Skeletal muscle tissue (tissue), 4 donors: ENCODE measurements around the gene SPHK1. TPM values are rescaled to one million over a fixed set of nuclear protein-coding genes. Genes with fewer than 3 reads are reported as not detected.
A peak's percentile ranks its signal among the peaks of the same experiment; 100 is the strongest.
"Not testable (repeated sequence)": the region's sequence is repeated elsewhere in the genome, so short reads cannot be mapped to it uniquely, and the experiment has no call there.

ENCODE experiments used
- H3K27ac ChIP-seq: one replicate; pipeline ENCODE4 v1.7.0; 2013; ENCODE audit warnings: mild to moderate bottlenecking, low read depth, low read length, inconsistent platforms
- H3K27me3 ChIP-seq, 3 donors: one replicate each; pipeline ENCODE4 v1.7.0; 2013; ENCODE audit warnings: low read length in 3 of 3; ENCODE audit not compliant: control insufficient read depth in 3 of 3, insufficient read depth in 3 of 3
- H3K36me3 ChIP-seq, 3 donors: one replicate each; pipeline ENCODE4 v1.7.0; 2013; ENCODE audit warnings: low read length in 3 of 3; ENCODE audit not compliant: control insufficient read depth in 3 of 3, insufficient read depth in 3 of 3
- H3K4me1 ChIP-seq, 3 donors: one replicate each; pipeline ENCODE4 v1.7.0; 2013; ENCODE audit warnings: low read length in 3 of 3, mild to moderate bottlenecking in 3 of 3; ENCODE audit not compliant: control insufficient read depth in 3 of 3, insufficient read depth in 3 of 3
- H3K4me3 ChIP-seq, 3 donors: one replicate each; pipeline ENCODE4 v1.7.0; 2013; ENCODE audit warnings: low read length in 3 of 3
- H3K9ac ChIP-seq, 3 donors: one replicate each; pipeline ENCODE4 v1.7.0; 2013; ENCODE audit warnings: low read length in 3 of 3, mild to moderate bottlenecking in 3 of 3, moderate library complexity in 2 of 3, low read depth in 1 of 3
- H3K9me3 ChIP-seq, 3 donors: one replicate each; pipeline ENCODE4 v1.7.0; 2013; ENCODE audit warnings: low read length in 3 of 3; ENCODE audit not compliant: control insufficient read depth in 3 of 3
- total RNA-seq: library from RNA; depleted of rRNA; stranded (reverse); fragments of >200 nt; gene quantifications from one replicate; pipeline ENCODE4 v1.2.3, GENCODE V29; 2014
- donor health status: Osteomylitis.

Gene SPHK1, protein sequence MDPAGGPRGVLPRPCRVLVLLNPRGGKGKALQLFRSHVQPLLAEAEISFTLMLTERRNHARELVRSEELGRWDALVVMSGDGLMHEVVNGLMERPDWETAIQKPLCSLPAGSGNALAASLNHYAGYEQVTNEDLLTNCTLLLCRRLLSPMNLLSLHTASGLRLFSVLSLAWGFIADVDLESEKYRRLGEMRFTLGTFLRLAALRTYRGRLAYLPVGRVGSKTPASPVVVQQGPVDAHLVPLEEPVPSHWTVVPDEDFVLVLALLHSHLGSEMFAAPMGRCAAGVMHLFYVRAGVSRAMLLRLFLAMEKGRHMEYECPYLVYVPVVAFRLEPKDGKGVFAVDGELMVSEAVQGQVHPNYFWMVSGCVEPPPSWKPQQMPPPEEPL
- 2.1 TPM for total RNA-seq

GRCh38 chr17:76384222-76384986, at the start of gene SPHK1:
Gene SPHK1, plus strand, starts transcription at chr17:76384609. Its CDS starts 1,036 bp downstream, at chr17:76385645.
- Histone ChIP-seq H3K4me1 (peaks cover 22 to 49% (median 31%) of the 10 kb centered on the region in 3 donors), H3K4me3 (peak within 1 kb of the TSS; percentile 48 to 73 (median 72)), H3K27me3 (peaks cover 0 to 14% (median 0%) of the 10 kb centered on the region in 3 donors), H3K9me3 (no peaks in the 10 kb centered on the region), H3K27ac (peak within 1 kb of the TSS; percentile 75), H3K36me3 (peaks cover 0 to 2% (median 0%) of the 10 kb centered on the region in 3 donors), H3K9ac (peak within 1 kb of the TSS; percentile 57 to 74 (median 62))

GRCh38 chr17:76335716-76336381, 48.6 kb upstream of the SPHK1 start:
- H3K36me3 ChIP-seq = peaks cover 0 to 6% (median 0%) of the 10 kb centered on the region in 3 donors
- no peak overlapping the region for H3K27ac ChIP-seq
- no peak overlapping the region for H3K9ac ChIP-seq
- no peak overlapping the region for H3K4me3 ChIP-seq
- peaks cover 6 to 8% (median 7%) of the 10 kb centered on the region in 3 donors for H3K4me1 ChIP-seq
- H3K27me3 ChIP-seq = no peaks in the 10 kb centered on the region
- no peaks in the 10 kb centered on the region for H3K9me3 ChIP-seq

GRCh38 chr17:76336756-76337412, 47.5 kb upstream of the SPHK1 start:
- Histone ChIP-seq H3K27ac (no peak overlapping the region), H3K27me3 (no peaks in the 10 kb centered on the region), H3K36me3 (peaks cover 1 to 7% (median 1%) of the 10 kb centered on the region in 3 donors), H3K4me1 (peaks cover 6 to 8% (median 7%) of the 10 kb centered on the region in 3 donors), H3K9ac (no peak overlapping the region), H3K4me3 (no peak overlapping the region), H3K9me3 (no peaks in the 10 kb centered on the region)

DNA sequence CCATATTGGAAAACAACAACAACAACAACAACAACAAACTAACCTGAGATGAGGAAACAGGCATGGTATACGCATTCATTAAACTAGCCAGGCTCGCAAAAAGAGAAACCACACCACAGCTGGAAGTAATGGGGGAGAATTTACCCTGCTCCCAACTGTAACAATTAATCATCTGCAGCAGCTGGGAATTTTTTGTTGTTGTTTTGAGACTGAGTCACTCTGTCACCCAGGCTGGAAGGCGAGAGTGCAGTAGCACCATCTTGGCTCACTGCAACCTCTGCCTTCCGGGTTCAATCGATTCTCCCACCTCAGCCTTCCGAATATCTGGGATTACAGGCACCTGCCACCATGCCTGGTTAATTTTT, 47.0 kb upstream of the SPHK1 start:
- Histone ChIP-seq H3K27me3 (no peaks in the 10 kb centered on the region), H3K4me1 (peaks cover 2 to 4% (median 3%) of the 10 kb centered on the region in 3 donors), H3K36me3 (peaks cover 4 to 8% (median 5%) of the 10 kb centered on the region in 3 donors), H3K27ac (no peak overlapping the region), H3K9me3 (no peaks in the 10 kb centered on the region), H3K9ac (peak overlapping the region in 1 of 3 donors; percentile 8), H3K4me3 (no peak overlapping the region)

DNA sequence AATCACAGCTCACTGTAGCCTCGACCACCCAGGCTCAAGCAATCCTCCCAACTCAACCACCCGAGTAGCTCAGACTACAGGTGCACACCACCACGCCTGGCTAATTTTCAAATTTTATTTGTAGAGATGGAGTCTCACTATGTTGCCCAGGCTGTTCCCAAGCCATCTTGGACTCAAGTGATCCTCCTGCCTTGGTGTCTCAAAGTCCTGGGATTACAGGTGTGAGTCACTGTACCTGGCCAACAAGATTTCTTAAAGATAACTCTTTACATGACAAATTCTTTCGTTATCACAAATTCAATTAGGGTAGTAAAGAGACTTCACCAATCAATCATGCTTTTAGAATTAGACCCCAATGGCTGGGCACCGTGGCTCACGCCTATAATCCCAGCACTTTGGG, 43.1 kb upstream of the SPHK1 start:
- H3K9ac ChIP-seq = no peak overlapping the region
- H3K4me3 ChIP-seq = no peak overlapping the region
- no peaks in the 10 kb centered on the region for H3K27me3 ChIP-seq
- no peak overlapping the region for H3K27ac ChIP-seq
- H3K9me3 ChIP-seq = no peaks in the 10 kb centered on the region
- no peaks in the 10 kb centered on the region for H3K4me1 ChIP-seq
- H3K36me3 ChIP-seq = peaks cover 17 to 24% (median 17%) of the 10 kb centered on the region in 3 donors

GRCh38 chr17:76343106-76343505, 41.3 kb upstream of the SPHK1 start:
- Histone ChIP-seq H3K36me3 (peaks cover 21 to 30% (median 24%) of the 10 kb centered on the region in 3 donors), H3K4me3 (no peak overlapping the region), H3K27me3 (no peaks in the 10 kb centered on the region), H3K27ac (no peak overlapping the region), H3K9ac (no peak overlapping the region), H3K9me3 (no peaks in the 10 kb centered on the region), H3K4me1 (no peaks in the 10 kb centered on the region)

GRCh38 chr17:76345377-76345974, 38.9 kb upstream of the SPHK1 start:
- Histone ChIP-seq H3K27ac (no peak overlapping the region), H3K36me3 (peaks cover 21 to 30% (median 24%) of the 10 kb centered on the region in 3 donors), H3K27me3 (no peaks in the 10 kb centered on the region), H3K9ac (no peak overlapping the region), H3K4me1 (no peaks in the 10 kb centered on the region), H3K4me3 (no peak overlapping the region), H3K9me3 (no peaks in the 10 kb centered on the region)

DNA sequence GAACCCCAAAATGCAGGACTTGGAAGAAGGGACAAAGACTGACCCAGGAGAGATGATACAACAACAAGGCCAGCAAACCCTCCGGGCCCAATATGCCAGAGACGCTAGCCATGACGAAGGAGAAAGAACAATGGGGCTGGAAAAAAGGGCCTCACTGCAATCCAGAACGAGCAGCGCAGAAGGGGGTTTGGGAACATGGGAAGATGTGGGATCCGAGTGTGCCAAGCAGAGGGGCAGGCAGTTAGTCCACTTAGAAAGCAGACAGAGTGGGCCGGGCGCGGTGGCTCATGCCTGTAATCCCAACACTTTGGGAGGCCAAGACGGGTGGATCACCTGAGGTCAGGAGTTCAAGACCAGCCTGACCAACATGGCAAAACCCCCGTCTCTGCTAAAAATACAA, 37.5 kb upstream of the SPHK1 start:
- peaks cover 19 to 29% (median 23%) of the 10 kb centered on the region in 3 donors for H3K36me3 ChIP-seq
- H3K27ac ChIP-seq, H3K4me3 ChIP-seq, H3K4me1 ChIP-seq, H3K9me3 ChIP-seq, H3K27me3 ChIP-seq, H3K9ac ChIP-seq: not testable (repeated sequence)

DNA sequence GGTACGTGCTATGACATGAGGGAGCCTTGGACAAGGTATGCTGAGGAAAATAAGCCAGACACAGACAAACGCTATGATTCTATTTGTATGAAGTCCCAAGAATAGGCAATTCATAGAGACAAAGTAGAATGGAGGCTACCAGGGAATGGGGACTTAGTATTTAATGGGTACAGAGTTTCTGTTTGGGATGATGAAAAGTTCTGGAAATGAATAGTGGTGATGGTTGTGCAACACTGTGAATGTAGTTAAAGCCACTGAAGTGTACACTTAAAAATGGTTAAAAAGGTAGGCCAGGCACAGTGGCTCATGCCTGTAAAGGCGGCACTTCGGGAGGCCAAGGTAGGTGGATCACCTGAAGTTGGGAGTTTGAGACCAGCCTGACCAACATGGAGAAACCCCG, 33.9 kb upstream of the SPHK1 start:
- no peaks in the 10 kb centered on the region for H3K27me3 ChIP-seq
- no peaks in the 10 kb centered on the region for H3K9me3 ChIP-seq
- H3K4me3 ChIP-seq = no peak overlapping the region
- H3K9ac ChIP-seq = no peak overlapping the region
- peaks cover 7 to 9% (median 9%) of the 10 kb centered on the region in 3 donors for H3K4me1 ChIP-seq
- H3K27ac ChIP-seq = no peak overlapping the region
- peaks cover 10 to 17% (median 13%) of the 10 kb centered on the region in 3 donors for H3K36me3 ChIP-seq
